Keratinocyte (primary cell): ENCODE measurements around the gene CPAMD8. TPM values are rescaled to one million over a fixed set of nuclear protein-coding genes. Genes with fewer than 3 reads are reported as not detected.

Experiments
- DNase-seq: peaks from one replicate; pipeline ENCODE4 v3.0.0-alpha.2; 2011; ENCODE audit warnings: low read depth, missing footprints, low spot score
- FAIRE-seq: peaks from 2 replicates; lab custom pipeline; 2011; peaks lifted over from hg19 to GRCh38; lab: Jason Lieb, UNC
- H2AFZ ChIP-seq: 2 replicates; pipeline ENCODE4 v1.6.0; 2012; ENCODE audit warnings: low read length, control low read depth, inconsistent platforms; ENCODE audit not compliant: control insufficient read depth
- H3K27ac ChIP-seq: 2 replicates; pipeline ENCODE4 v1.5.1; 2011; ENCODE audit warnings: low read length; ENCODE audit not compliant: control insufficient read depth, insufficient read depth
- H3K27me3 ChIP-seq: 3 replicates; pipeline ENCODE4 v1.6.0; 2011; ENCODE audit warnings: low read length; ENCODE audit not compliant: control insufficient read depth, insufficient read depth; ENCODE audit errors: extremely low read depth
- H3K36me3 ChIP-seq, 2 experiments: 2 replicates in 1 of 2; 3 replicates in 1 of 2; pipeline ENCODE4 v1.5.1; 2011; ENCODE audit warnings: low read length in 2 of 2, mild to moderate bottlenecking in 1 of 2; ENCODE audit not compliant: control insufficient read depth in 2 of 2, insufficient read depth in 2 of 2; ENCODE audit errors: extremely low read depth in 1 of 2
- H3K4me1 ChIP-seq: 3 replicates; pipeline ENCODE4 v1.5.1; 2011; ENCODE audit warnings: low read length; ENCODE audit not compliant: control insufficient read depth, insufficient read depth; ENCODE audit errors: extremely low read depth
- H3K4me2 ChIP-seq: 3 replicates; pipeline ENCODE4 v1.6.0; 2011; ENCODE audit warnings: low read depth, low read length; ENCODE audit not compliant: control insufficient read depth, insufficient read depth; ENCODE audit errors: extremely low read depth
- H3K4me3 ChIP-seq, 3 experiments: fragments of 200-600 bp in 1 of 3; sonication (generic) in 1 of 3; 2 replicates in 2 of 3; 3 replicates in 1 of 3; pipeline ENCODE4 v1.5.1; 2011 to 2016; ENCODE audit warnings: low read length in 3 of 3, mild to moderate bottlenecking in 3 of 3, control low read depth in 2 of 3, inconsistent platforms in 1 of 3, low read depth in 1 of 3, mixed read lengths in 1 of 3, mixed run types in 1 of 3, moderate library complexity in 1 of 3; ENCODE audit not compliant: control insufficient read depth in 2 of 3, insufficient read depth in 2 of 3; ENCODE audit errors: extremely low read depth in 1 of 3
- H3K79me2 ChIP-seq: 2 replicates; pipeline ENCODE4 v1.6.0; 2012; ENCODE audit warnings: low read length; ENCODE audit not compliant: control insufficient read depth, insufficient read depth
- H3K9ac ChIP-seq: 3 replicates; pipeline ENCODE4 v1.6.0; 2011; ENCODE audit warnings: low read length; ENCODE audit not compliant: control insufficient read depth, insufficient read depth; ENCODE audit errors: extremely low read depth
- H3K9me1 ChIP-seq: 3 replicates; pipeline ENCODE4 v1.6.0; 2011; ENCODE audit warnings: low read length; ENCODE audit not compliant: control insufficient read depth, insufficient read depth; ENCODE audit errors: extremely low read depth
- H3K9me3 ChIP-seq: 2 replicates; pipeline ENCODE4 v1.5.1; 2012; ENCODE audit warnings: low read depth, low read length; ENCODE audit not compliant: control insufficient read depth
- H4K20me1 ChIP-seq: 3 replicates; pipeline ENCODE4 v1.6.0; 2011; ENCODE audit warnings: low read length; ENCODE audit not compliant: control insufficient read depth, insufficient read depth; ENCODE audit errors: extremely low read depth
- CTCF ChIP-seq, 3 experiments: IDR thresholded peaks in 1 of 3; conservative IDR thresholded peaks in 1 of 3; optimal IDR thresholded peaks in 1 of 3; 2 replicates in 2 of 3; 3 replicates in 1 of 3; pipeline versions ENCODE3 to v1.5.1; 2011; ENCODE audit warnings: low read length in 3 of 3, mild to moderate bottlenecking in 3 of 3, moderate library complexity in 2 of 3, control low read depth in 1 of 3, inconsistent platforms in 1 of 3; ENCODE audit not compliant: insufficient read depth in 2 of 3; ENCODE audit errors: extremely low read depth in 1 of 3
- EZH2 ChIP-seq: IDR thresholded peaks from one replicate; pipeline ENCODE4 v1.6.1; 2012; ENCODE audit warnings: inconsistent platforms, mild to moderate bottlenecking, low read length, moderate library complexity
- dilution Hi-C: fragments of 300-500 bp; cut with MboI; formaldehyde crosslinking; loops from one replicate; pipeline ENCODE4 v1.7.0; 2020; ENCODE audit warnings: low sequenced_read_pairs; ENCODE audit not compliant: extremely low pct_ligation_motif_present
- polyA plus RNA-seq, 5 experiments: library from polyadenylated mRNA; depleted of rRNA in 3 of 5; stranded (reverse) in 3 of 5; stranded (forward) in 1 of 5; unstranded in 1 of 5; fragments of >200 nt; gene quantifications; 1 replicate in 1 of 5; 2 replicates in 3 of 5; 3 replicates in 1 of 5; pipeline versions ENCODE4 v1.2.1 to v1.2.3, GENCODE V29; 2011 to 2012; ENCODE audit warnings: missing spikeins in 2 of 5, low read depth in 1 of 5, low replicate concordance in 1 of 5

Gene CPAMD8
- polyA plus RNA-seq, 1 donor (not counting 4 experiments of a cell fraction or from before 2014, with no cell fraction given), result 0.38 TPM

- Histone ChIP-seq H3K9me1 (no peaks in the 10 kb centered on the region), H3K9me3 (no peaks in the 10 kb centered on the region), H3K4me1 (no peaks in the 10 kb centered on the region), H3K27ac (no peak overlapping the region), H3K9ac (no peak overlapping the region), H4K20me1 (no peaks in the 10 kb centered on the region), H3K4me3 (no peak overlapping the region), H3K4me2 (no peak overlapping the region), H3K27me3 (peaks cover 18% of the 10 kb centered on the region), H2AFZ (no peak overlapping the region), H3K36me3 (no peaks in the 10 kb centered on the region), H3K79me2 (no peaks in the 10 kb centered on the region)
- no peak for TF ChIP-seq CTCF (optimal IDR thresholded peaks at IDR 0.05 in 1 of 3, IDR thresholded peaks at IDR 0.05 in 1 of 3, conservative IDR thresholded peaks at IDR 0.05 in 1 of 3; ENCODE audit: extremely low read depth in 1 of 3, insufficient read depth in 2 of 3, low read length in 3 of 3)
- TF ChIP-seq EZH2, result no peak
- DNase-seq, result no peak
- FAIRE-seq, result no peak
- dilution Hi-C loops, result no loop called here
These were observed 5.1 kb upstream of the CPAMD8 start for GRCh38 chr19:17031741-17032140.

- H3K36me3 ChIP-seq, result no peaks in the 10 kb centered on the region
- H4K20me1 ChIP-seq, result no peaks in the 10 kb centered on the region
- H3K9me1 ChIP-seq, result no peaks in the 10 kb centered on the region
- no peaks in the 10 kb centered on the region for H3K79me2 ChIP-seq
- DNase-seq (no peak), FAIRE-seq (no peak)
- no peak overlapping the region for H3K4me2 ChIP-seq
- H3K27me3 ChIP-seq, result peaks cover 30% of the 10 kb centered on the region
- no peaks in the 10 kb centered on the region for H3K4me1 ChIP-seq
- H2AFZ ChIP-seq, result no peak overlapping the region
- TF ChIP-seq CTCF (optimal IDR thresholded peaks at IDR 0.05 in 1 of 3, IDR thresholded peaks at IDR 0.05 in 1 of 3, conservative IDR thresholded peaks at IDR 0.05 in 1 of 3; ENCODE audit: extremely low read depth in 1 of 3, insufficient read depth in 2 of 3, low read length in 3 of 3) (no peak), EZH2 (peak; percentile 60)
- dilution Hi-C loops, result no loop called here
- no peaks in the 10 kb centered on the region for H3K9me3 ChIP-seq
- no peak overlapping the region for H3K9ac ChIP-seq
- H3K27ac ChIP-seq, result no peak overlapping the region
- no peak overlapping the region for H3K4me3 ChIP-seq
These were observed 945 bp upstream of the CPAMD8 start for GRCh38 chr19:17027535-17027975.
